Skeletal muscle tissue (tissue), 4 donors: ENCODE measurements around the gene ZDHHC19. TPM values are rescaled to one million over a fixed set of nuclear protein-coding genes. Genes with fewer than 3 reads are reported as not detected.
"Not testable (repeated sequence)": the region's sequence is repeated elsewhere in the genome, so short reads cannot be mapped to it uniquely, and the experiment has no call there.

Experiments used
- H3K27ac ChIP-seq: one replicate; pipeline ENCODE4 v1.7.0; 2013; ENCODE audit warnings: mild to moderate bottlenecking, low read depth, low read length, inconsistent platforms
- H3K27me3 ChIP-seq, 3 donors: one replicate each; pipeline ENCODE4 v1.7.0; 2013; ENCODE audit warnings: low read length in 3 of 3; ENCODE audit not compliant: control insufficient read depth in 3 of 3, insufficient read depth in 3 of 3
- H3K36me3 ChIP-seq, 3 donors: one replicate each; pipeline ENCODE4 v1.7.0; 2013; ENCODE audit warnings: low read length in 3 of 3; ENCODE audit not compliant: control insufficient read depth in 3 of 3, insufficient read depth in 3 of 3
- H3K4me1 ChIP-seq, 3 donors: one replicate each; pipeline ENCODE4 v1.7.0; 2013; ENCODE audit warnings: low read length in 3 of 3, mild to moderate bottlenecking in 3 of 3; ENCODE audit not compliant: control insufficient read depth in 3 of 3, insufficient read depth in 3 of 3
- H3K4me3 ChIP-seq, 3 donors: one replicate each; pipeline ENCODE4 v1.7.0; 2013; ENCODE audit warnings: low read length in 3 of 3
- H3K9ac ChIP-seq, 3 donors: one replicate each; pipeline ENCODE4 v1.7.0; 2013; ENCODE audit warnings: low read length in 3 of 3, mild to moderate bottlenecking in 3 of 3, moderate library complexity in 2 of 3, low read depth in 1 of 3
- H3K9me3 ChIP-seq, 3 donors: one replicate each; pipeline ENCODE4 v1.7.0; 2013; ENCODE audit warnings: low read length in 3 of 3; ENCODE audit not compliant: control insufficient read depth in 3 of 3
- total RNA-seq: library from RNA; depleted of rRNA; stranded (reverse); fragments of >200 nt; gene quantifications from one replicate; pipeline ENCODE4 v1.2.3, GENCODE V29; 2014
- donor health status: Osteomylitis.

The ZDHHC19 gene
- total RNA-seq, 1 donor from 2014 or later, result not detected

DNA sequence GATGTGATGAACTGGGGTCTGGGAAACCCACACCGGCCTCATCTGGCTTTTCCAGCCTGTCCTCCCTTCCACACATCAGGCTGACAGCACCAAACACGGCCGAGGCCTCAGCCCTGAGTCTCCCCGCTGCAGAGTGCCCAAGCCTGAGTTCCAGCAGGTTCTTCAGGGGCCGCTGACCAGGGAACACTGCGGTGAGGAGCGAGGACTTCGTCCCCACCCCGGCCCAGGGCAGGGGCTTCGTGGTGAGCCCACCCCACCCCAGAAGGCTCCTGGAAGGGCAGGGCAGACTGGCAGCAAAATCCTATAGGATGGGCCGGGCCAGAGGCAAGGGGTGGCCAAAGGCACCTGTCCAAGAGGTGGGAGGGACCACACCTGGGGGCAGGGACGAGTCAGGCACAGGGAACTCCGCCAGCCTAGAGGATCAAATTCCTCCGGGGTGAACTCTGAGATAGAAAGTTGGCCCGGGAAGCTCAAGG is 4.9 kb upstream of the ZDHHC19 start, which contains the start of gene SLC51A:
SLC51A (plus strand) TSS at position 446 of the 476 bp plus-strand sequence. CDS start 179 bp downstream, outside the sequence.
- Histone ChIP-seq H3K9me3 (no peaks in the 10 kb centered on the region), H3K27me3 (peaks cover 0 to 6% (median 0%) of the 10 kb centered on the region in 3 donors), H3K4me1 (peaks cover 5 to 8% (median 8%) of the 10 kb centered on the region in 3 donors), H3K36me3 (no peaks in the 10 kb centered on the region), H3K9ac (peak within 1 kb of the TSS in 1 of 3 donors; percentile 33), H3K27ac (no peak within 1 kb of the TSS), H3K4me3 (no peak within 1 kb of the TSS)

DNA sequence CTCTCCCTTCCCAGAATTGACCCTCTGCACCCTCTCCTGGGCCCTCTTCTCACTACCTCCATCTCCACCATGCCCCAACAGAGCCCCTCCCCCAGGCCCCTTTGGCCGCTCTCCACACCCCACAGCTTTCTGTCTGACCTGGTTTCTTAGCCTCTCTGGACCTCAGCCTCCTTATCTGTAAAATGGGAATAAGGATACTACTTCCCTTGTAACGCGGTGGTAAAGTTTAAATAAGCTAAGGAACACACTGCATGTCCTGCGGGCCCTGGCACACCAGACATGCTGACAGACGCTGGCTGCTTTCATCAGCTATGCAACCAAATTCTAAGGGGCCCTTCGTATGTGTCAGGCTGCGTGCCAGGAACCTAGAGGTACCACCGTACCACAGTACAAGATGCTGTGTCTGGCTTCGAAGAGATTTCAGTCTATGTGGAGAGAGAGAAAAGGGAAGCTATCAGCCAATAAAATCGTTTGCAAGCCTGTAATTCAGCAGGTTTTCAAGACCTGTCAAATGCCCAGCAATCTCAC is 4.4 kb upstream of the ZDHHC19 start:
- no peak overlapping the region for H3K4me3 ChIP-seq
- no peaks in the 10 kb centered on the region for H3K9me3 ChIP-seq
- no peak overlapping the region for H3K9ac ChIP-seq
- no peak overlapping the region for H3K27ac ChIP-seq
- H3K36me3 ChIP-seq, result no peaks in the 10 kb centered on the region
- peaks cover 5 to 8% (median 8%) of the 10 kb centered on the region in 3 donors for H3K4me1 ChIP-seq
- H3K27me3 ChIP-seq, result peaks cover 0 to 6% (median 0%) of the 10 kb centered on the region in 3 donors

DNA sequence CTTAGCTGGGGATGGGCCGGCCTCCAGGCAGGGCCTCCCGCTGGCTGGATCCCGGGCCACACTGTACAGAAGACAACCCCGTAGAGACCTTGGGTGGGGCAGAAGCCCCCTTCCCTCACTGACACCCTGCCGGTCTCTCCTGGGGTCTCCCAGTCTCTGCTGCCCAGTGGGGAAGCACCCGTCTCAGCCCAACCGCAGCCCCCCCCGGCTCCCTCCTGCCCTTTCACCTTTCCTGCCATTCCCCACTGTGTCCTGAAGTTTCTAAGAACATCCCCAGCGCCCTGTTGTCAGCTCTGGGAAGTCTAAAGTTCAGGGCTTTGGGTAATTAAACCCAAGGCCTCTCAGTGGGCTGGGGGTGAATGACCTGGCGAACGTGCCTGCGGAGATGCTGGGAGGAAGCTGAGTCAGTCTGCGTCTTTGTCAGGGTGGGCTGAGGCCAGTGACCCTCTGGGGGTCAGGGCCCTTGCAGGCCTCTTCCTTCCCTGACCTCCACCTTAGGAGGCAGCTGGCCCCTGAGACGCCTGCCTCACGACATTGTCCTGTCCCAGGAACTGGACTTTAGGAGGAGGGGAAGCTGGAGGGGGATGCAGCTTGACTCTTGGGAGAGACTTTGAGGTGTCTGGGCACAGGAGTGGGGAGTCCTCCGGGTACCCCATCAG is 3.7 kb upstream of the ZDHHC19 start:
- Histone ChIP-seq H3K27ac (no peak overlapping the region), H3K36me3 (no peaks in the 10 kb centered on the region), H3K9ac (no peak overlapping the region), H3K9me3 (no peaks in the 10 kb centered on the region), H3K4me1 (peaks cover 5 to 8% (median 8%) of the 10 kb centered on the region in 3 donors), H3K4me3 (no peak overlapping the region), H3K27me3 (peaks cover 0 to 6% (median 0%) of the 10 kb centered on the region in 3 donors)

- H3K36me3 ChIP-seq, H3K4me3 ChIP-seq, H3K4me1 ChIP-seq, H3K9ac ChIP-seq, H3K9me3 ChIP-seq, H3K27ac ChIP-seq: not testable (repeated sequence)
- peaks cover 0 to 13% (median 2%) of the 10 kb centered on the region in 3 donors for H3K27me3 ChIP-seq
Observed at GRCh38 chr3:196209944-196210672, 1.1 kb downstream of the ZDHHC19 start.

GRCh38 chr3:196208942-196209695 is 2.1 kb downstream of the ZDHHC19 start:
- Histone ChIP-seq H3K27ac (no peak overlapping the region), H3K4me3 (no peak overlapping the region), H3K9me3 (no peaks in the 10 kb centered on the region), H3K4me1 (peaks cover 2 to 5% (median 2%) of the 10 kb centered on the region in 3 donors), H3K9ac (no peak overlapping the region), H3K36me3 (no peaks in the 10 kb centered on the region), H3K27me3 (peaks cover 0 to 13% (median 2%) of the 10 kb centered on the region in 3 donors)

DNA sequence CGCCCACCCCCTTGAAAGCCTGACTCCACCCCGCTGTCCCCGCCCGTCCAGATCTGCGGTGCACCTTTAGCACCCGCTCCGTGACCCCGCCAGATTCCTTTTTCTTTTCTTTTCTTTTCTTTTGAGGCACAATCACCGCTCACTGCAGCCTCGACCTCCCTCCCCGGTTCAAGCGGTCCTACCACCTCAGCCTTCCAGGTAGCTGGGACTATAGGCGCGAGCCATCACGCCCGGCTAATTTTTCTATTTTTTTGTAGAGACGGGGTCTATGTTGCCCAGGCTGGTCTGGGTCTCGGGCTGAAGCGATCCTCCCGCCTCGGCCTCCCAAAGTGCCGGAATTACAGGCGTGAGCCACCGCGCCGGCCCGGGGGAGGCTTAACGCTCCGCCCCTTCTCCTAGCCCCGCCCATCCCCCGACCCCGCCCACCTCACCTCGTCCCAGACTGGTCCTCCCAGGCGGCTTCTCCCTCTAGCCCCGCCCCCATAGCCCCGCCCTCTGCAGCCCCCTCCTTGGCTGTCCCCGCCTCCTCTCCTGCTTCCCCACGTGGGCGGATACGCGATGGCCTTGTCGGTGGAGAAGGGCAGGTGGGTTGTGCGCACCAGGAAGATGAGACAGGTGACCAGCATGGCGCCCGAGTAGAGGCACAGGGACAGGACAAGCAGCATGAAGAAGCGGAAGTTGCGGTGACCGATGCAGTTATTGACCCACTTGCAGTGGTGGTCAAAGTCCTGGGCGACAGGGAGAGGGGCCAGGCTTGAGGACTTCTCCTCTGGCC is 3.2 kb downstream of the ZDHHC19 start:
- no peak overlapping the region for H3K4me3 ChIP-seq
- peaks cover 2 to 5% (median 2%) of the 10 kb centered on the region in 3 donors for H3K4me1 ChIP-seq
- no peaks in the 10 kb centered on the region for H3K36me3 ChIP-seq
- no peaks in the 10 kb centered on the region for H3K9me3 ChIP-seq
- H3K9ac ChIP-seq, result no peak overlapping the region
- peaks cover 0 to 16% (median 2%) of the 10 kb centered on the region in 3 donors for H3K27me3 ChIP-seq
- H3K27ac ChIP-seq, result no peak overlapping the region

DNA sequence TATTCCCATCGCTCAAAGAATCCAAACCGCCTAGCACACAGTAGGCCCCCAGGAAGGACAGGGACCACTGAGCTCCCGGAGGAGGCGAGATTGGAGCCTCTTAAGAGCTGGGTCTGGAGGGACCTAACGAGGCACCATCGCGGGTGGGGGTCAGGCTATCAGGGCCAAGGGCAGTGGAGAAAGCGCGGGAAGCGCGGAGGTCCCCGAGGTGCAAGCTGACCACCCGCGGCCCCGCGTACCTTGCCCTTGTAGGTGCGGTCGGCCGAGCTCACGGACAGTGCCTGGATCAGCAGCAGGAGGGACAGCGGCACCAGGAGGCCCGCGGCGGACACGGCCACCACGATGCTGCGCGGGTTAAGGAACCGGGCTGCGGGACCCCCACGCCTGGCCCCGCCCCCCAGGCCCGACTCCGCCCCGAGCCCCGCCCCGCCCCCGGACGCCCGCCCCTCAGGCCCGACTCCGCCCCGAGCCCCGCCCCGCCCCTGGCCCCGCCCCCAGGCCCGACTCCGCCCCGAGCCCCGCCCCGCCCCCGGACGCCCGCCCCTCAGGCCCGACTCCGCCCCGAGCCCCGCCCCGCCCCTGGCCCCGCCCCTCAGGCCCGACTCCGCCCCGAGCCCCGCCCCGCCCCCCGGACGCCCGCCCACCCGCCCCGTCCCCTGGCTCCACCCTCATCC is 3.9 kb downstream of the ZDHHC19 start:
- H3K27ac ChIP-seq, result no peak overlapping the region
- no peak overlapping the region for H3K9ac ChIP-seq
- no peaks in the 10 kb centered on the region for H3K9me3 ChIP-seq
- H3K36me3 ChIP-seq, result no peaks in the 10 kb centered on the region
- H3K4me3 ChIP-seq, result peak overlapping the region in 1 of 3 donors; percentile 50
- peaks cover 0 to 16% (median 2%) of the 10 kb centered on the region in 3 donors for H3K27me3 ChIP-seq
- peaks cover 2 to 6% (median 5%) of the 10 kb centered on the region in 3 donors for H3K4me1 ChIP-seq

DNA sequence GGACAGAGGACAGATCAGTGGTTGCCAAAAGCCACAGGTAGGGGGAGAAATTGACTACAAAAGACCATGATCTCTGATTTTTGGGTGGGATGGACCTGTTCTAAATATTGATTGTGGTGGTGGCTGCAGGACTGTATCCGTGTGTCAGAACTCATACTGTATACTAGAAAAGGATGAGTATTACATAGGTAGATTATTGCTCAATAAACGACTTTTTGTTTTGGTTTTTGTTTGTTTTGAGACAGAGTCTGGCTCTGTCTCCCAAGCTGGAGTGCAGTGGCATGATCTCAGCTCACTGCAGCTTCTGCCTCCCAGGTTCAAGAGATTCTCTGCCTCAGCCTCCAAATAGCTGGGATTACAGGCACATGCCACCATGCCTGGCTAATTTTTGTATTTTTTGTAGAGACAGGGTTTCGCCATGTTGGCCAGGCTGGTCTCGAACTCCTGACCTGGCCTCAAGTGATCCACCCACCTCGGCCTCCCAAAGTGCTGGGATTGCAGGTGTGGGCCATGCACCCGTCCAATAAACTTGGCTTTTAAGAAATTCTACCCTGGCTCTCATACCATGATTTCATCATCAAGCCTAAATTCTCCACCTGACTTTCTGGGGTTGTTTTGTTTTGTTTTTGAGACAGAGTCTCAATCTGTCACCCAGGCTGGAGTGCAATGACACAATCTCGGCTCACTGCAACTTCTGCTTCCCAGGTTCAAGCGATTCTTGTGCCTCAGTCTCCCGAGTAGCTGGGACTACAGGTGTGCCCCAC is 5.6 kb downstream of the ZDHHC19 start:
- not testable (repeated sequence) for H3K4me1 ChIP-seq, H3K36me3 ChIP-seq, H3K27ac ChIP-seq, H3K9ac ChIP-seq, H3K9me3 ChIP-seq, H3K4me3 ChIP-seq
- H3K27me3 ChIP-seq, result peaks cover 0 to 16% (median 2%) of the 10 kb centered on the region in 3 donors
